ENCODE measurements around the gene ATP6V1F.

Gene ATP6V1F

GRCh38 chr7:128879939-128880746, 17.5 kb downstream of the ATP6V1F start:
- Mint-ChIP-seq H3K36me3 (no peaks in the 10 kb centered on the region), H3K4me3 (no peak overlapping the region), H3K27ac (no peak overlapping the region), H3K4me1 (peaks cover 5% of the 10 kb centered on the region), H3K27me3 (no peaks in the 10 kb centered on the region), H3K9me3 (no peaks in the 10 kb centered on the region)

DNA sequence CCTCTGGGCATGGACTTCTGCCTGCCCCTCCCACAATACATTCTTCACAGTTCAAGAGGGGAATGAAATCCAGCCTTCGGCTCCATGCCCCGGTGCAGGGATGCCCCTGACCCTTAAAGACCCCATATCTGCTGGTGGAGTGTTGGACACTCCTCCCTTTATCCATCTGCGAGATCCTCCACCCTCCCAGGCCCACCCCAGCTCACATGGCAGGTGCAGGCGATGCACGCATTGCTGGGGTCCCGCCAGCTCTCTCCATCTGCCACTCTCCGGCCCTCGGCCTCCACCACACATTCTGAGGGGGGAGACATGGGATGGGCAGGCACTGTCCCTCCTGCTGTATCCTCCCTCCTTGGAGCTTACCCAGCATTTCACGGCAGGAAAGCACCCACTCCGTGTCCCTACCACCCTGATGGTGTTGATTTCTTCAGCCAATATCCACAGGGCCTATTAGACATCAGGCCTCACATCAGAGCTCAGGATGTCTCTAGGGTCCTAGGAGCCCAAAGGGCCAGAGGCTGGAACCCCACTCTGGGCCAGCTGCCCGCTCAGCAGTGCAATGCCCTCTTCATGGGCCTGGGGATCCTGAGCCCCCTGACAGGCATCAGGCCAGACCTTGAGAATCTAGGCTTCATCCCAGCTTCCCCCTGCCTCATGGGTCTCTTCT, 18.3 kb downstream of the ATP6V1F start:
- H3K27me3 Mint-ChIP-seq: peaks cover 1% of the 10 kb centered on the region
- no peak overlapping the region for H3K4me3 Mint-ChIP-seq
- H3K27ac Mint-ChIP-seq: no peak overlapping the region
- no peaks in the 10 kb centered on the region for H3K9me3 Mint-ChIP-seq
- H3K4me1 Mint-ChIP-seq: peaks cover 5% of the 10 kb centered on the region
- no peaks in the 10 kb centered on the region for H3K36me3 Mint-ChIP-seq

DNA sequence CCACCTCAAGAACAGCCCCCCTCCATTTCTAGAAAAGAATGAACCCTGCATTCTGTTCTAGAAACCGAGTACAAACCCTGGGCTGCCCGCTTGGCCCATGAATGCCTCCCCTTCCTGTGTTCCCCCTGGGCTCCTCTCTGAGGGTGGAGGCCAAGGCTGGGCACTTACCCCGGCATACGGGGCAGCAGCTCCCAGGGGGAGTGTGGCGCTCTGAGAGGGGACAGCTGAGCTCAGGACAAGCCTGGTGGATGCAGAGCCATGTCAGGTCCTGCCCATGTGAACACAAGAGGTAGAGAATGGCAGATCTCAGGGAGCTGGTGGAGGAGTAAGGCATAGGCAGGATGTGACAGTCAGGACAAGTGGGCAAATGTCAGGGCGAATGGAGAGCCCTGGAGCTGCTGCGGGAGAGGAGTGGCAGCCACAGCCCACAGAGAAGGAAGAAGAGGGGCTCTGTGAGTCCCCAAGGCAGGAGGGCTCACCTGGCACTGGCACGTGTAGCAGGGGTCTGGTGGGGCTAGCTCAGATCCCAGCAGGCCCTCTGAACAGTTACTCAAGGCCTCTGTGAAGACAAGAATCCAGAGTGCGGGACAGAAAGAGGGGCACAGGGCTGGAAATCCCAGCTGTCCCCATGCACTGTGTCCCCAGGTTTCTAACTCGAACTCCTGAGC, 18.9 kb downstream of the ATP6V1F start:
- Mint-ChIP-seq H3K27ac (no peak overlapping the region), H3K4me1 (peaks cover 5% of the 10 kb centered on the region), H3K4me3 (no peak overlapping the region), H3K27me3 (peaks cover 1% of the 10 kb centered on the region), H3K36me3 (no peaks in the 10 kb centered on the region), H3K9me3 (no peaks in the 10 kb centered on the region)

DNA sequence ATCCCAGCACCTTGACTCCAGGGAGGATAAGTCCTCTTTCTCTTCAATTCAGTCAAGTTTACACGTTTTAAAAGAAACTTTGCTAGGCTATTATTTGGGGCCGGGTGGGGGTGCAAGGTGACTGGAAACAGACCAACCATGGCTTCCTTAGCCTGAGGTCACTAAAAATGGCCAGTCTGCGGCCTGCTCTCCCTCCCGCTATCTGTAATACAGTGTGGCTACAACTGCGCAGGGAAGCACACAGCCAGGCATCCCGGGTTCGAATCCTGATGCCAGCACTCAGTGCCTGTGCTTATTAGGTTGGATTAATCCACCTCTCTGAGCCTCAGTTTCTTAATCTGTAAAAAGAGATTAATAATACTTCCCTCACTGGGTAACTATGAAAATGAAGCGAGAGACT, 19.5 kb downstream of the ATP6V1F start:
- Mint-ChIP-seq H3K27me3 (peaks cover 1% of the 10 kb centered on the region), H3K9me3 (no peaks in the 10 kb centered on the region), H3K27ac (no peak overlapping the region), H3K4me3 (no peak overlapping the region), H3K36me3 (no peaks in the 10 kb centered on the region), H3K4me1 (peaks cover 5% of the 10 kb centered on the region)

- Mint-ChIP-seq H3K4me1 (peaks cover 5% of the 10 kb centered on the region), H3K4me3 (no peak overlapping the region), H3K27ac (no peak overlapping the region), H3K36me3 (no peaks in the 10 kb centered on the region), H3K27me3 (peaks cover 1% of the 10 kb centered on the region), H3K9me3 (no peaks in the 10 kb centered on the region)
These were observed 21.2 kb downstream of the ATP6V1F start for GRCh38 chr7:128883622-128884448.

- H3K27ac Mint-ChIP-seq: no peak overlapping the region
- H3K4me1 Mint-ChIP-seq: peaks cover 5% of the 10 kb centered on the region
- H3K27me3 Mint-ChIP-seq: peaks cover 3% of the 10 kb centered on the region
- no peaks in the 10 kb centered on the region for H3K9me3 Mint-ChIP-seq
- H3K4me3 Mint-ChIP-seq: no peak overlapping the region
- no peaks in the 10 kb centered on the region for H3K36me3 Mint-ChIP-seq
These were observed 22.1 kb downstream of the ATP6V1F start for GRCh38 chr7:128884561-128885369.

- Mint-ChIP-seq H3K4me3 (no peak overlapping the region), H3K27me3 (peaks cover 7% of the 10 kb centered on the region), H3K9me3 (no peaks in the 10 kb centered on the region), H3K36me3 (no peaks in the 10 kb centered on the region), H3K27ac (no peak overlapping the region), H3K4me1 (peaks cover 5% of the 10 kb centered on the region)
These were observed 22.9 kb downstream of the ATP6V1F start for GRCh38 chr7:128885370-128886187.

DNA sequence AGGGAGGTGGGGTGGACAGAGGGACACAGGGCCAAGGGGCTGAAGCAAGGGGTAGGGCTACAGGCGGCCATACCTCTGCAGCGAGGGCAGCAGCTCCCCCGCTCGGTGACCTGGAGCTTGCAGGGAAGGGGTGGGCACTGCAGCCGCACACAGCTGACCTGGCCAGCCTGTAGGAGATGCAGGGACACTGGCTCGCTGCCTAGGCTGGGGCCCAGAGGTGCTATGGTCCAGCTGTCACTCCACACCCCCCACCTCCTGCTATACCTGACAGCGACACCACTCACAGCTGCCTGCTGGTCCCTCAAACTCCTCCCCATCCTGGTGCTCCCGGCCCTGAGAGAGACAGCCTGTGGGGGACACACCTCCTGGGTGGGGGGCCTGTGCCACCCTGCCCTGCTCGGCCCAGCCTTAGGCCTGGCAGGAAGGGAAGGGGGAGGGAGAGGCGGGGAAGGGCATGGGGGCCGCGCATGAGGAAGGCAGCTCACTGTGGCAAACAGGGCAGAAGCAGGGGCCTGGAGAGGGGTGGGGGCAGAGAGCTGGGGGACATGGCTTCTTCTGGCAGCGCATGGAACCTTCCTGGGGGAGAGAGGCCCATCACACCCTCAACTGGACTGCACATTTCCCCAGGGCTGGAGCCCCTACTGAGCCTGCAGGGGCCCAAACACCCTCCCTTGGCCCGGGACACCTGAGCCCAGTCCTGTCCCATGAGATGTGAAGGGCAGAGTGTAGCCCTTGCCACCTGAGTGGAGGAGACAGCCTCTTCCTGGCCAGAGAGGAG, 23.9 kb downstream of the ATP6V1F start:
- no peaks in the 10 kb centered on the region for H3K36me3 Mint-ChIP-seq
- H3K9me3 Mint-ChIP-seq: no peaks in the 10 kb centered on the region
- peaks cover 5% of the 10 kb centered on the region for H3K4me1 Mint-ChIP-seq
- no peak overlapping the region for H3K4me3 Mint-ChIP-seq
- H3K27me3 Mint-ChIP-seq: peaks cover 7% of the 10 kb centered on the region
- H3K27ac Mint-ChIP-seq: no peak overlapping the region

DNA sequence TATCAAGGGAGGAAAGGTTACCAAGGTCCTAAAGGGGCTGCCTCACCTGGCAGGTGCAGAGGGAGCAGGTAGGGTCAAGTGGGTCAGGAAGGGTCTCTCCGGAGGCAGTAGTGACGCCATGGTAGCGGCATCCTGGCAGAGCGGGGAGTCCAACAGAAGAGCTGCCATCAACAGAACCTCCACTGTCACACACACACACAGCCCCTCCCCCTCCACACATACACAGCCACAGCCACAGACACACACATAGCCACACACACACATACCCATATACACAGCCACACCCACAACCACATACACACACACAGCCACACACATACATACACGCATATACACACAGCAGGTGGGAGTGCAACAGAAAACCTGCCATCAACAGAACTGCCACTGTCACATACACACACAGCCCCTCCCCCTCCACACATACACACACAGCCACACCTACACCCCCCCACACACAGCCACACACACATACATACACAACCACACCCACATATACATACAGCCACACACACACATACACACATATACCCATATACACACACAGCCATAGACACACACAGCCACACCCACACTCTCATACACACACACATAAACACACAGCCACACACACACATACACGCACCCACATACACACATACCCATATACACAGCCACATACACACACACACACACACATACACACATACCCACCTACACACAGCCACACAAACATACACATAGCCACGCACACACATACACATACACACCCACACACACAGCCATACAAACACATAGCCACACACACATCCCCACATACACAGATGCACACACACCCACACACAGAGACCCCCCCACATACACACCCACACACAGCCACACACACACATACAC, 24.7 kb downstream of the ATP6V1F start:
- Mint-ChIP-seq H3K9me3 (no peaks in the 10 kb centered on the region), H3K36me3 (no peaks in the 10 kb centered on the region), H3K27ac (no peak overlapping the region), H3K4me3 (no peak overlapping the region), H3K27me3 (peaks cover 10% of the 10 kb centered on the region), H3K4me1 (peaks cover 5% of the 10 kb centered on the region)

DNA sequence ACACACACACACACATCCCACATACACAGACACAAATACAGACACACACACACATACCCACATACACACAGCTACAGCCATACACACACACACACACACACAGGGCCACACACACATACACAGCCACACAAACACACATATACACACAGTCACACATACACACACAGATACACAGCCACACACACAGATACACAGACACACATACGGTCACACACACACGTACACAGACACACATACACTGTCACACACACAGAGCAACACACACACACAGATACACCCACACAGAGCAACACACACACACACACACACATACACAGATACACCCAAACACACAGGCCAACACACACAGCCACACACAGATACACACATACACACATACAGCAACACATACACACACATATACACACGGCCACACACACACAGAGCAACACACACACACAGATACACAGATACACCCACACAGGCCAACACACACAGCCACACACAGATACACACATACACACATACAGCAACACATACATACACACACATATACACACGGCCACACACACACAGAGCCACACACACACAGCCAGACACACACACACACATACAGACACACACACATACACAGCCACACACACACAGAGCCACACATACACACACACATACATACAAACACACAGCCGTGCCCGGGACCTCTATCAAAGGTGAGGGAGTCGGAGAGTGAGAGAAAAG, 25.5 kb downstream of the ATP6V1F start:
- peaks cover 11% of the 10 kb centered on the region for H3K27me3 Mint-ChIP-seq
- H3K4me1 Mint-ChIP-seq: peaks cover 5% of the 10 kb centered on the region
- H3K27ac Mint-ChIP-seq: no peak overlapping the region
- no peaks in the 10 kb centered on the region for H3K36me3 Mint-ChIP-seq
- no peaks in the 10 kb centered on the region for H3K9me3 Mint-ChIP-seq
- H3K4me3 Mint-ChIP-seq: no peak overlapping the region

DNA sequence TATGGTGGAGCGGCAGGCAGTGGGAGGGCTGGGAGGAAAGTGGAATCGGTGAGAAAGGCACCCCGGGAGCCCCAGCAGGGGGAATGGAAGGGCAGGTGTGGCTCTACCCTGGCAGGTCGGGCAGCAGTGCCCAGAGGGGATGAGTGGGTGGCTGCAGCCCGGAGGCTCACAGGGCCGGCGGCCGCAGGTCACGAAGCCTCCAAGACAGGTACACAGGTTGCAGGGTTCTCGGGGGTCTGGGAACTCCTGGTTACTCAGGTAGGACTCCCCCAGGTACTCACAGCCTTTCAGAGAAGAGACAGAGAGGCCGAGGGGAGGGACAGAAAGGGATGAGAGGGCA, 26.1 kb downstream of the ATP6V1F start:
- Mint-ChIP-seq H3K27me3 (peaks cover 11% of the 10 kb centered on the region), H3K9me3 (no peaks in the 10 kb centered on the region), H3K4me1 (no peaks in the 10 kb centered on the region), H3K27ac (no peak overlapping the region), H3K4me3 (no peak overlapping the region), H3K36me3 (no peaks in the 10 kb centered on the region)

DNA sequence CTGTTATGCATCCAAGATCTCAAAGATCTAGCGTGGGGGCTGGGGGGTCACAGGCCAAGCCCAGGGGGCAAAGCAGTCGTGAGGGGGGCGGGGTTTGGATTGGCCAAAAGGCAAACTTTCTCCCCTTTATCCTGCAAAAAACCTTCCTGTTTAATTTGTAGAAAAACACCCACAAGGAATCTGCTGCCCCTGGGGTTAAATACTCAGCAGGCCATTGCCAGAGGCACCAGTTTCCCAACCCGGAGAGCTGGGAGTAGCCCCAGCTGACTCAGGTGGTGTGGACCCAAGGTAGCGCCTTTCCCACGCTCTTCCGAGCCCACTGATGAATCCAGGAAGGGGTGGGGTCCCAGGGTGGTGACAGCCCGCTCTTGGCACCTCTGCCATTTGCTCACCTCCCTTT, 26.5 kb downstream of the ATP6V1F start:
- Mint-ChIP-seq H3K27me3 (peaks cover 11% of the 10 kb centered on the region), H3K36me3 (no peaks in the 10 kb centered on the region), H3K4me3 (no peak overlapping the region), H3K4me1 (no peaks in the 10 kb centered on the region), H3K9me3 (no peaks in the 10 kb centered on the region), H3K27ac (no peak overlapping the region)
